Measurements from ENCODE around the gene PRR7. TPM values are rescaled to one million over a fixed set of nuclear protein-coding genes. Genes with fewer than 3 reads are reported as not detected.

The PRR7 gene
- total RNA-seq, 1 donor from 2014 or later: 5.5 TPM

- DNase-seq (ENCODE audit: low spot score): peak; percentile 50
- H3K27ac Mint-ChIP-seq (ENCODE audit: unreplicated experiment): no peak overlapping the region
- no peaks in the 10 kb centered on the region for H3K9me3 Mint-ChIP-seq (ENCODE audit: low read depth)
These were observed 17.9 kb upstream of the PRR7 start for GRCh38 chr5:177428574-177429217.

GRCh38 chr5:177429248-177430040 lies 17.2 kb upstream of the PRR7 start:
- Mint-ChIP-seq H3K4me1 (ENCODE audit: low read depth) (peaks cover 21% of the 10 kb centered on the region), H3K36me3 (ENCODE audit: low read depth) (peaks cover 8% of the 10 kb centered on the region), H3K4me3 (ENCODE audit: unreplicated experiment) (no peak overlapping the region), H3K27me3 (ENCODE audit: low read depth) (no peaks in the 10 kb centered on the region), H3K9me3 (ENCODE audit: low read depth) (no peaks in the 10 kb centered on the region), H3K27ac (ENCODE audit: unreplicated experiment) (no peak overlapping the region)
- peak; percentile 55 for DNase-seq (ENCODE audit: low spot score)
- TF ChIP-seq CTCF (IDR thresholded peaks at IDR 0.05): no peak

More at GRCh38 chr5:177428574-177429217, 17.9 kb upstream of the PRR7 start:
- Mint-ChIP-seq H3K36me3 (ENCODE audit: low read depth) (peaks cover 6% of the 10 kb centered on the region), H3K4me3 (ENCODE audit: unreplicated experiment) (no peak overlapping the region), H3K27me3 (ENCODE audit: low read depth) (no peaks in the 10 kb centered on the region), H3K4me1 (ENCODE audit: low read depth) (peaks cover 21% of the 10 kb centered on the region)
- TF ChIP-seq CTCF (IDR thresholded peaks at IDR 0.05): no peak

- H3K4me1 Mint-ChIP-seq (ENCODE audit: low read depth): peaks cover 19% of the 10 kb centered on the region
- no peak overlapping the region for H3K27ac Mint-ChIP-seq (ENCODE audit: unreplicated experiment)
- TF ChIP-seq CTCF (IDR thresholded peaks at IDR 0.05): no peak
- peaks cover 8% of the 10 kb centered on the region for H3K36me3 Mint-ChIP-seq (ENCODE audit: low read depth)
- no peak overlapping the region for H3K4me3 Mint-ChIP-seq (ENCODE audit: unreplicated experiment)
- no peaks in the 10 kb centered on the region for H3K9me3 Mint-ChIP-seq (ENCODE audit: low read depth)
- DNase-seq (ENCODE audit: low spot score): peak; percentile 64
- no peaks in the 10 kb centered on the region for H3K27me3 Mint-ChIP-seq (ENCODE audit: low read depth)
These were observed 16.3 kb upstream of the PRR7 start for GRCh38 chr5:177430140-177430951.

DNA sequence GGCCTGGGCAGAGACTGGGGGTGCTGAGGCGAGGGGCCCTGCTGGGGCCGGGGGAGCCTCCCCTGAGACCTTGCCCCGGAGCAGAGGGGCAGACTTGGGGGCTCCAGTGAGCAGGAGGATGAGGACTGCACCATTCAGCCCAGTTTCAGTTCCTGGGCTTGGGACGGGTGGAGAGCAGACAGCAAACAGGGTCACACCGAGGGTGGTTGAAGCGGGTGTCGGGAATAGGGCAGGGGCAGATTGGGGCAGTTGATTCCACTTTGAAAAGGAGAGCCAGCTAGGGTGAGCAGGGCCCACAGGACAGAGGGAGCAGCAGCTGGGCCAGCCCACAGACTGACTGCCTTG lies 15.7 kb upstream of the PRR7 start:
- no peak for DNase-seq (ENCODE audit: low spot score)
- peaks cover 14% of the 10 kb centered on the region for H3K4me1 Mint-ChIP-seq (ENCODE audit: low read depth)
- no peaks in the 10 kb centered on the region for H3K9me3 Mint-ChIP-seq (ENCODE audit: low read depth)
- TF ChIP-seq CTCF (IDR thresholded peaks at IDR 0.05): no peak
- H3K27ac Mint-ChIP-seq (ENCODE audit: unreplicated experiment): no peak overlapping the region
- no peaks in the 10 kb centered on the region for H3K27me3 Mint-ChIP-seq (ENCODE audit: low read depth)
- H3K4me3 Mint-ChIP-seq (ENCODE audit: unreplicated experiment): no peak overlapping the region
- peaks cover 8% of the 10 kb centered on the region for H3K36me3 Mint-ChIP-seq (ENCODE audit: low read depth)

All from chondrocyte (in vitro differentiated cells).